ENCODE results near the gene OPN4.

The OPN4 gene

DNA sequence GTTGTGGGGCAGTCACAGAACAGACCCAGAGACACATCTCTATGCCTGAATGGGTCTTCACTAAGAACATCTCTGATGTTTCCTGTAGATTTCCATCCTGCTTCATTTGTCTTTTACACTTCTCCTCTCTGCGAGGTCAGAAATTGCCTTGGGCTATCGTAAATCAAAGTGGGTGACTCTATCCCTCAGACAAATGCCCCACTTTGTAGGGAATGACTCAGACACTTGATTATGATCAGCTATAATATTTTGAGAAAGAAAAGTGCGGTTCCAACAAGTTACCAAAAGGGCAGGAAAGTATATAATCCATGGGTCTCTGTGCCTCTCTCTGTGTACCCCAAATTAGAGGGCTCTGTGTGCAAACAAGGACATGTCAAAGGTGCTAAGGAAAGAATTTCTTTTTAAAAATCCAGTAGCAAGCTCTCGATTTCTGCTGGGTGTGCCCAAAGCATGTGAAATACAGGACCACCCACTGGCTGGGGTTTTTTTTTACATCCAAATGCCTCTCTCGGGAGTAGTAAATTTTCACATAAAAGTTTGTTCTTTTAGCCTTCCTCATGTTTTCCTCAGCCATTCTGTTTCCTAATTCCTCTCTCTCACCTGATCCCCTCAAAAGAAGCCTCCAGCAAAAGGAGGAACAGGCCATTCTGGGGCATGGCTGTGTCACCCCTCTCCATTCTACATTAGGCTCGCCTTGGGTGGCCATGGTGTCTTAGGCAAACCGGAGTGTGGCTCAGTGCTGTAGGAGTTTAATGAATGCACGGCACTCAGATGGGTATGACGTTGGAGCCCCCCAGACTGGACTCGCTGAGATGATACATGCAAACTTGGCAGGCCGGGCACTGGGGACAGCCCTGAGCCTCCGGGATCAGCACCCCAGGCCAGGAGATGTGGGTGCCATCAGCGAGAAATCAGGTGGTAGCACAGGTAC, 6.3 kb upstream of the OPN4 start:
- no peak for DNase-seq

DNA sequence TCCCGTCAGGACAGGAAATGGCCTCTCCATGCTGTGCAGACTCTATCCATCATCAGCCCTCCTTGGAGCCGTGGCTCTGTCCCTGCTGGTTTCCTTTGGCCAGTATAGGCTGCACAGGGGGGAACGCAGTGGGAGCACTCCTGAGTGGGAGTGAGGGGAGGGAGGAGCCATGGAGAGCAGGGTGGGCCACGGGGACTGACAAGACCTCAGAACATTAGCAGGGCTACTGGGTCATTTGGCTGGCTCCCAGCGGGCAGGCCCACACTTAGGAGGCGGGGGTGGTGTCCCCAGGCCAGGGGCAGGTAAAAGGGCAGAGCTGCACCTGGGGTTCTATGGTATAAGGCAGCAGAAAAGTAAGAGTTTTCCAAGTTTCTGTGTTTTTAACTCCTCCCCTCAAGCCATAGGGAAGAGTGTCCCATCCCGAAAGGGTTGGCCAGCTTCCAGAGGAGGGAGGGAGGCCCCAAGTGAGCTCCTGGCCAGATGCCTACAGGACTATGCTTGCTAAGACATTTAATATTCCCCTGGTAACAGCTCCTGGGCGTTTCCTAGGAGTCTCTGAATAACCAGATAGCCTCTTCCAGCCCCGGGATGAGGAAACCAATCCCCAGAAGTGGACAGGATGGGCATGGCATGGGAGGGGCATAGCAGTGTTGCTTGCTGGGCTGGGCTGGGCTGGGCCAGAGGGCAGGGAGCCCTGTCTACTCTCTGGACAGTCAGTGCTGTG, 5.5 kb upstream of the OPN4 start:
- DNase-seq = no peak

DNA sequence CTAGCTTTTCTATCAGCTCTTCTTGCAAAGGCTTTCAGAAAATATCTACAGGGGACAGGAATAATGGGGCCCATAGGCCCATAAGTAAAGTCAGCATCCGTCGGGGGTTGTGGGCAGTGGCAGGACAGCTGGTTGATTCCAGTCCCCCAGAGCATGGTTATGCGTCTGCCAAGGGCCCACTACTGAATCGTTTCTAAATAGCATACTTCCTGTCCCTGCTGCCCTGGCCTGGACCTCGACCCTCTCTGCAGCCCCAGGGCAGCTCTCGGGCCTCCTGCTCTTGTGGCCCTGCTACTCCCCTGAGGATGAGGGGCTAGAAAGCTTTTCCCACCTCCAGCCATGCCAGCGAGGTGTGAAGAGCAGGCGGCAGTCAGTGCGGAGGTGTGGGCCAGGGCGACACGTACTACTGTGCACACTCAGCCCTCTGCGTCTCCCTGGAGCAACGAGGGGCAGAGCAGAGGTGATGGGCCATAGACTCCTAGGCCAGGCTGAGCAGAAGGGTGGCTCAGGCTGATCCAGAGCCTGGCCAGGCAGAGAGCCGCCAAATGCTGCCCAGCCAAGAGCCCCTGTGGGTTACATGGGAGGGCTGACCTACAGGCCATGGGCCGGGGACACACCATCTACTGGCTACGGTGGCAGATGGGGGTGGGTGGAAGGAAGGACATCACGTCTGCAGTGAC, 4.7 kb upstream of the OPN4 start:
- DNase-seq = no peak

DNA sequence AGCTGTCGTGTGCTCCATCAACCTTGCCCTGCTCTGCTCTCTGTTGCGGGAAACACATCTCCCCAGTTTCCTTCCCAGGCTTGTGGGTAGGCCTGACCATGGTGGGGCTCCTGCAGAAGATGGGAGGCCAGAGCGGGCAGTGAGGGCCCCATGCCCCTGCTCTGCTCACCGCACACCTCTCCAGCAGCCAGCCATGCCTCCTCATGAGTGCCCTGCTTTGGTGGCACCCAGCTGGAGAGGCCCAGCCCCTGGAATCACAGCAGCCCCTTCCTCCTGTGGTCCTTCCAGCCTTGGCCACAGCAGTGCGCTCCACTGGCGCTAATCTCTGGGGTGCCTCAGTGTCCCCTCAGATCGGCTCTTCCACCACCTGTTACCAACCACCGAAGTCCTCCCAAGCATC, 4.2 kb upstream of the OPN4 start:
- no peak for DNase-seq

- DNase-seq = no peak
Observed at GRCh38 chr10:86651021-86651471, 3.3 kb upstream of the OPN4 start.

- no peak for DNase-seq
Observed at GRCh38 chr10:86651631-86652331, 2.6 kb upstream of the OPN4 start.

GRCh38 chr10:86652361-86653202, 1.8 kb upstream of the OPN4 start:
- DNase-seq = no peak

- no peak for DNase-seq
Observed at GRCh38 chr10:86653379-86653778, 968 bp upstream of the OPN4 start.

GRCh38 chr10:86653987-86654386, 360 bp upstream of the OPN4 start:
- no peak for DNase-seq

DNA sequence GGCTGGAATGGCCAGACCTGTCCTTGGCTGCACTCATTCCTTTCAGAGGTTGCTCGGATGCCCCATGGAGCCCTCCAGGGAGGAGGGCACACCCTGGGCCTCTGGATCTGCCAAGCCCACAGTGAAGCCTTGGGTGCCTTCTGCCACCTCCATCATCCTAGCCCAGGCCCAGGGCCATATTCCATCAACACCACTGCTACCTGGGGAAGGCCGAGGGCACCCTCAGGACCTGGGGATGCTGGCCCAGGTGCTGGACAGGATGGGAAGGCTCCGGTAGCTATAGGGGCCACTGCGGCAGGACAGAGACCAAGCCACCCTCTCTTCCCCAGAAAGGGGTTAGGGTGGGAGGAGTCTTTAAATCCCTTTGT, 810 bp downstream of the OPN4 start:
- no peak for DNase-seq

GRCh38 chr10:86655596-86655995, 1.2 kb downstream of the OPN4 start:
- no peak for DNase-seq

DNA sequence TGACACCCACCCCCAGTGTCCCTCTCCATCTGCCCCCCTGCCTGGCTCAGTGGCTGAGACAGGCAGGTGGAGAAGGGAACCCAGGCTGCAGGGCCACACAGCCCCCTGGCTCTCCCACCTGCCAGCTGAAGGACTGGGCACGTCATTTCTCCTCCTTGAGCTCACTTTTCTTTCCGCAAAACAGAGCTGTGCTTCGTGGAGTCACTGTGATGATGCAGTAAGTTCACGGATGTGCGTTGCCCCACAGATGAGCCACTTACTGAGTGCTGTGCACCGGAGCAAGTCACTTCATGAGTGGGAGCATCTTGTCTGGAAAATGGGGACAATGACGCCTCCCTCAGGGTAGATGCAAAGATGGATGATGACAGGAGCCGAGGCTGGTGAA, 2.7 kb downstream of the OPN4 start:
- no peak for DNase-seq

DNA sequence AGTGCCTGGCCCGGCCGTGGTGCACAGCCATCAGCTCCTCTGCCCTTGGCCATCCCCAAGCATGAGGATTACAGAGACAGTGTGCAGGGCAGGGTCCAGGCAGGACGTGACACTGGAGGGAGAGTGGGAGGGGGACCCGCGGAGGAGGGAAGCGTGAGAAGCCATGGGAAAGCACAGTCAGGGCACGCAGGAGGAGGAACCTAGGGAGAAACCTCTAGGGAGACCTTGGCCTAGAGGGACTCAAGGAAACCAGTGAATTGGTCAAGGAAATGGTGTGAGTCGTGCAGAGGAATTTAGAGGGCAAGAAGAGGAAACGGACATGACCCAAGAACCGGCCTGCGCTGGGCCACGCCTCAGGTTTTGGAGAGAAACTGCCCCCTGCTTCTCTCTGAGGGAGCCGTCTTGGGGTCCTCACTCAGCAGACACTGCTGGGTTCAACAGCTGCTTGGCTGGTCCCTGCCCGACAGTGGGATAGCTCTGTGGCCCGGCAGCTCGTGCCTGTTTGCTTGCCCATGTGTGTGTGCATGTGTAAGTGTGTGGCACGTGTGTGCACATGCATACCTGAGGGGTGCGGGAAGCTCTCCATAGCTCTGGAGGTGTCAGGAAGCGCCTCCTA, 3.2 kb downstream of the OPN4 start:
- no peak for DNase-seq

GRCh38 chr10:86658261-86658741, 4.0 kb downstream of the OPN4 start:
- DNase-seq = no peak

- no peak for DNase-seq
Observed at GRCh38 chr10:86658751-86659150, 4.4 kb downstream of the OPN4 start.

GRCh38 chr10:86659161-86659691, 4.9 kb downstream of the OPN4 start:
- no peak for DNase-seq

DNA sequence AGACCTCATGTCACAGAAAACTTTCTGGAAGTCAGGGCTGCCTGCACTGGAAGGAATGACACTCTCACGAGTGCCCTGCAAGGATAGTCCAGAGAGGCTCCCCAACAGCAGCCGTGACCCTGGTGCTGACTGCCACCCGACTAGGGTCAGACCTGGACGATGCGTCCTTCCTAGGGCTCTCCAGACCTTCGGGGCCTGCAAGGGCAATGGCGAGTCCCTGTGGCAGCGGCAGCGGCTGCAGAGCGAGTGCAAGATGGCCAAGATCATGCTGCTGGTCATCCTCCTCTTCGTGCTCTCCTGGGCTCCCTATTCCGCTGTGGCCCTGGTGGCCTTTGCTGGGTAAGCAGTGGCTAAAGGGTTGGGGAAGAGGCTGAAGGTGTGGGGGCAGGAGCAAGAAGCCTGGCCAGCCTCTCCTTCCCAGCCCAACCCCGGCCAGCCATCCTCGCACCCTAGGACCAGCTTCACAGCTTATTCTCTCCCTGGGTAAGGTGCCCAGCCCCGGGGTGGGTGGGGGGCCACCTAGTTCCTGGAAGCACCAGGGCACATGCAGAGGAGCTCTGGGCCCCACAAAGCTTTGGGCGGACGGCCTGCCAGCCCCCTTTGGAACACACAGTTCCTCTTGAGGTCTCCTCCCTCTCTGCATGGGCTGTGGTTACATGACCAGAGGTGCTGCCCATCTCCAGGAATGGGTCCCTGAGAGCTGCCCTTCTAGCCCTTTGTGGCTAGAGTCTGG, 5.5 kb downstream of the OPN4 start:
- DNase-seq = no peak

GRCh38 chr10:86661161-86662025, 7.0 kb downstream of the OPN4 start:
- DNase-seq = no peak
